Cardiac septum (tissue), 1 donor: ENCODE data around the gene RNF41. TPM values are rescaled to one million over a fixed set of nuclear protein-coding genes. Genes with fewer than 3 reads are reported as not detected.
"Not testable (repeated sequence)": the region's sequence is repeated elsewhere in the genome, so short reads cannot be mapped to it uniquely, and the experiment has no call there.

Source experiments
- DNase-seq: peaks from one replicate; pipeline ENCODE4 v3.0.0-alpha.2; 2020; ENCODE audit warnings: low spot score
- intact Hi-C: fragments of 100-400 bp; cut with DNase I; formaldehyde crosslinking; loops from one replicate; pipeline ENCODE4 v1.14.0; 2022
- total RNA-seq: library from RNA; stranded (reverse); fragmentation: NEBNext Ultra II Directional; extraction: Animal tissue kit (Norgen Biotek cat#: 25700); gene quantifications from one replicate; pipeline ENCODE4 v1.2.1, GENCODE V29; 2021
- donor health status: DM: no; HTN: no; CAD: no.

RNF41 gene
- total RNA-seq, 1 donor from 2014 or later = 40.7 TPM

GRCh38 chr12:56221232-56221756 is 428 bp downstream of the RNF41 start:
- DNase-seq = no peak
- intact Hi-C loops = loop anchor here (5.0 kb wide), 1 partner anchor 36 kb away; the partner anchor contains the start of gene ANKRD52

- no peak for DNase-seq
- intact Hi-C loops = loop anchor here (5.0 kb wide), 1 partner anchor 37 kb away; the partner anchor contains the start of gene ANKRD52
Measured at GRCh38 chr12:56220611-56221231, 1.0 kb downstream of the RNF41 start.

- DNase-seq = no peak
- intact Hi-C loops = loop anchor here (5.0 kb wide), 1 partner anchor 37 kb away; the partner anchor contains the start of gene ANKRD52
Measured at GRCh38 chr12:56219840-56220239, 1.9 kb downstream of the RNF41 start.

- intact Hi-C loops = no loop called here
Measured at GRCh38 chr12:56216461-56216860, 5.3 kb downstream of the RNF41 start.

GRCh38 chr12:56213878-56214277 is 7.8 kb downstream of the RNF41 start:
- no peak for DNase-seq
- intact Hi-C loops = no loop called here

More at GRCh38 chr12:56216461-56216860, 5.3 kb downstream of the RNF41 start:
- DNase-seq = no peak

- no peak for DNase-seq
- intact Hi-C loops = no loop called here
Measured at GRCh38 chr12:56212361-56212760, 9.4 kb downstream of the RNF41 start.

- DNase-seq = no peak
- intact Hi-C loops = no loop called here
Measured at GRCh38 chr12:56208006-56208405, 13.7 kb downstream of the RNF41 start.

- no peak for DNase-seq
- intact Hi-C loops = no loop called here
Measured at GRCh38 chr12:56206452-56207166, 15.1 kb downstream of the RNF41 start.

GRCh38 chr12:56205445-56205844 is 16.3 kb downstream of the RNF41 start:
- DNase-seq = no peak
- intact Hi-C loops = no loop called here

GRCh38 chr12:56204275-56204674 is 17.4 kb downstream of the RNF41 start:
- intact Hi-C loops = no loop called here
- DNase-seq = no peak

GRCh38 chr12:56202838-56203237 is 18.9 kb downstream of the RNF41 start:
- intact Hi-C loops = no loop called here
- no peak for DNase-seq

- intact Hi-C loops = no loop called here
- no peak for DNase-seq
Measured at GRCh38 chr12:56202366-56202765, 19.4 kb downstream of the RNF41 start.

- DNase-seq = no peak
- intact Hi-C loops = no loop called here
Measured at GRCh38 chr12:56198836-56199235, 22.9 kb downstream of the RNF41 start.

GRCh38 chr12:56197921-56198635 is 23.6 kb downstream of the RNF41 start:
- intact Hi-C loops = no loop called here
- DNase-seq = no peak

GRCh38 chr12:56196818-56197550 is 24.7 kb downstream of the RNF41 start:
- intact Hi-C loops, DNase-seq: not testable (repeated sequence)

GRCh38 chr12:56193025-56193578 is 28.6 kb downstream of the RNF41 start:
- no peak for DNase-seq
- intact Hi-C loops = loop anchor here (1.0 to 5.0 kb wide), 2 partner anchors 31 to 274 kb away; partner anchors contain the start of genes NABP2 and SPRYD4

GRCh38 chr12:56192582-56192981 is 29.1 kb downstream of the RNF41 start:
- intact Hi-C loops = loop anchor here (5.0 kb wide), 1 partner anchor 275 kb away; the partner anchor contains the start of gene SPRYD4
- DNase-seq = no peak

- no peak for DNase-seq
- intact Hi-C loops = loop anchor here (5.0 kb wide), 1 partner anchor 277 kb away; the partner anchor contains the start of gene SPRYD4
Measured at GRCh38 chr12:56190695-56191155, 31.0 kb downstream of the RNF41 start.
